IMR-90 (cell line): Measurements from ENCODE around the gene MTHFSD. TPM values are rescaled to one million over a fixed set of nuclear protein-coding genes. Genes with fewer than 3 reads are reported as not detected.

Experiments used
- ATAC-seq: fragments of 200-7000 bp; cut with Tn5 transposase; 2 replicates; pipeline ENCODE4 v1.9.1; 2020; ENCODE audit warnings: low read depth, mild to moderate bottlenecking, moderate library complexity
- BruUV-seq: library from RNA; stranded (reverse); fragments of 400-500 nt; replicated peaks from 2 replicates; lab custom pipeline; 2021; lab: Mats Ljungman, UMichigan
- CTCF ChIA-PET: fragments of 300-600 bp; formaldehyde crosslinking; extraction: SDS; loops from one replicate; lab custom pipeline; 2021; ENCODE audit warnings: antibody characterized with exemption; lab: Yijun Ruan, JAX
- POLR2A ChIA-PET: fragments of 300-600 bp; sonication (Branson Sonifier 250); formaldehyde crosslinking; loops from one replicate; lab custom pipeline; 2022; ENCODE audit warnings: antibody characterized with exemption; ENCODE audit not compliant: unreplicated experiment; lab: Charles Lee
- DNase-seq: peaks from one replicate; pipeline ENCODE4 v3.0.0; 2013
- H2AFZ ChIP-seq: replicated peaks from 2 replicates; pipeline ENCODE3; 2013; ENCODE audit warnings: low read length, mild to moderate bottlenecking; ENCODE audit not compliant: poor library complexity
- H2AK5ac ChIP-seq: 2 replicates; pipeline ENCODE4 v1.6.1; 2013; ENCODE audit warnings: low read depth, low read length, inconsistent platforms
- H2AK9ac ChIP-seq: replicated peaks from 2 replicates; pipeline ENCODE3; 2013; ENCODE audit warnings: mild to moderate bottlenecking, low read depth, low read length, moderate library complexity; ENCODE audit not compliant: poor library complexity
- H2BK120ac ChIP-seq: 2 replicates; pipeline ENCODE4 v1.6.1; 2013; ENCODE audit warnings: low read depth, low read length, inconsistent platforms
- H2BK15ac ChIP-seq: 3 replicates; pipeline ENCODE4 v1.6.1; 2013; ENCODE audit warnings: low read depth, low read length, inconsistent platforms
- H2BK20ac ChIP-seq: 2 replicates; pipeline ENCODE4 v1.6.1; 2013; ENCODE audit warnings: low read depth, mild to moderate bottlenecking, inconsistent platforms, low read length, moderate library complexity
- H2BK5ac ChIP-seq: 2 replicates; pipeline ENCODE4 v1.6.1; 2013; ENCODE audit warnings: mild to moderate bottlenecking, low read depth, low read length, inconsistent platforms; ENCODE audit not compliant: poor library complexity, severe bottlenecking
- H3K14ac ChIP-seq: replicated peaks from 2 replicates; pipeline ENCODE4 v1.6.1; 2013; ENCODE audit warnings: low read depth, low read length, inconsistent platforms
- H3K18ac ChIP-seq: 2 replicates; pipeline ENCODE4 v1.6.1; 2013; ENCODE audit warnings: low read depth, low read length, control low read depth
- H3K23ac ChIP-seq: 2 replicates; pipeline ENCODE4 v1.6.1; 2013; ENCODE audit warnings: low read depth, low read length, inconsistent platforms
- H3K27ac ChIP-seq: 2 replicates; pipeline ENCODE4 v1.5.1; 2013; ENCODE audit warnings: mild to moderate bottlenecking, control low read depth, low read length; ENCODE audit not compliant: insufficient read depth
- H3K27me3 ChIP-seq: 2 replicates; pipeline ENCODE4 v1.6.1; 2013; ENCODE audit warnings: low read length; ENCODE audit not compliant: control insufficient read depth, insufficient read depth
- H3K36me3 ChIP-seq: 2 replicates; pipeline ENCODE4 v1.6.1; 2013; ENCODE audit warnings: low read length, mixed read lengths; ENCODE audit not compliant: control insufficient read depth, insufficient read depth
- H3K4ac ChIP-seq: 2 replicates; pipeline ENCODE4 v1.6.1; 2013; ENCODE audit warnings: low read depth, low read length, inconsistent platforms
- H3K4me1 ChIP-seq: 2 replicates; pipeline ENCODE4 v1.6.1; 2013; ENCODE audit warnings: low read length, mixed read lengths; ENCODE audit not compliant: control insufficient read depth, insufficient read depth
- H3K4me2 ChIP-seq: 2 replicates; pipeline ENCODE4 v1.6.1; 2013; ENCODE audit warnings: low read depth, mild to moderate bottlenecking, control low read depth, low read length, moderate library complexity
- H3K4me3 ChIP-seq: 2 replicates; pipeline ENCODE4 v1.5.1; 2013; ENCODE audit warnings: low read depth, mild to moderate bottlenecking, control low read depth, low read length, moderate library complexity; ENCODE audit not compliant: insufficient read depth
- H3K56ac ChIP-seq: 2 replicates; pipeline ENCODE4 v1.6.1; 2013; ENCODE audit warnings: low read length, inconsistent platforms; ENCODE audit not compliant: insufficient read depth; ENCODE audit errors: extremely low read depth
- H3K79me1 ChIP-seq, 2 experiments: 2 replicates each; pipeline ENCODE4 v1.6.1; 2013; ENCODE audit warnings: low read length in 2 of 2, inconsistent platforms in 1 of 2, low read depth in 1 of 2
- H3K9ac ChIP-seq: 2 replicates; pipeline ENCODE4 v1.6.1; 2013; ENCODE audit warnings: low read depth, low read length, control low read depth
- H3K9me1 ChIP-seq: 2 replicates; pipeline ENCODE4 v1.6.1; 2013; ENCODE audit warnings: low read length, inconsistent platforms; ENCODE audit not compliant: insufficient read depth
- H3K9me3 ChIP-seq: 2 replicates; pipeline ENCODE4 v1.6.1; 2013; ENCODE audit warnings: low read length; ENCODE audit not compliant: control insufficient read depth, insufficient read depth
- H4K20me1 ChIP-seq: 2 replicates; pipeline ENCODE4 v1.6.1; 2013; ENCODE audit warnings: low read length, inconsistent platforms; ENCODE audit not compliant: insufficient read depth
- H4K5ac ChIP-seq: 2 replicates; pipeline ENCODE4 v1.6.1; 2013; ENCODE audit warnings: mild to moderate bottlenecking, low read depth, low read length, control low read depth
- H4K8ac ChIP-seq, 2 experiments: 2 replicates each; pipeline ENCODE4 v1.6.1; 2013; ENCODE audit warnings: low read depth in 2 of 2, low read length in 2 of 2, control low read depth in 1 of 2, inconsistent platforms in 1 of 2
- H4K91ac ChIP-seq: 2 replicates; pipeline ENCODE4 v1.6.1; 2013; ENCODE audit warnings: low read depth, low read length, inconsistent platforms; ENCODE audit not compliant: insufficient read depth
- ELK1 ChIP-seq: fragments of 150-350 bp; IDR thresholded peaks from 2 replicates; pipeline ENCODE4 v1.6.1; 2016; ENCODE audit warnings: low read depth, mild to moderate bottlenecking, low read length, moderate library complexity, borderline replicate concordance
- MAFK ChIP-seq: IDR thresholded peaks from 2 replicates; pipeline ENCODE4 v1.6.1; 2012; ENCODE audit warnings: low read depth, low read length, improper control_type of control experiment
- POLR2A ChIP-seq: IDR thresholded peaks from 2 replicates; pipeline ENCODE4 v1.6.1; 2012; ENCODE audit warnings: mild to moderate bottlenecking, low read depth, low read length
- RFX5 ChIP-seq: IDR thresholded peaks from 2 replicates; pipeline ENCODE4 v1.8.0; 2012; ENCODE audit warnings: low read depth, mild to moderate bottlenecking, low read length, moderate library complexity
- WGBS, 2 experiments: methylation state at CpG; one replicate each; pipeline versions ENCODE4 v1.1.5 to v1.1.7; 2013; ENCODE audit warnings: missing lambda C conversion rate in 2 of 2; ENCODE audit not compliant: insufficient read length in 1 of 2; ENCODE audit errors: extremely low coverage in 2 of 2; 5-methylcytosine and 5-hydroxymethylcytosine counted together
- dilution Hi-C: fragments of 300-500 bp; cut with HindIII; formaldehyde crosslinking; loops from one replicate; pipeline ENCODE4 v1.14.3; 2018; ENCODE audit warnings: low sequenced_read_pairs; ENCODE audit not compliant: unreplicated experiment
- in situ Hi-C: fragments of 300-500 bp; cut with MboI; formaldehyde crosslinking; loops from 3 replicates; pipeline ENCODE4 v1.14.3; 2019; ENCODE audit warnings: low sequenced_read_pairs, inconsistent platforms, mixed read lengths
- intact Hi-C: fragments of 100-400 bp; cut with micrococcal nuclease; formaldehyde crosslinking; loops from 2 replicates; pipeline ENCODE4 v1.10.0; 2022
- polyA plus RNA-seq, 3 experiments: library from polyadenylated mRNA; depleted of rRNA; stranded (reverse); fragments of >200 nt; gene quantifications; 2 replicates each; pipeline ENCODE4 v1.2.3, GENCODE V29; 2012; ENCODE audit warnings: low replicate concordance in 1 of 3
- total RNA-seq: library from RNA; depleted of rRNA; stranded (reverse); fragments of >200 nt; gene quantifications from 2 replicates; pipeline ENCODE4 v1.2.3, GENCODE V29; 2012
- TF ChIP-seq, protein P1 (sequence below): fragments of 150-350 bp; IDR thresholded peaks from 2 replicates; pipeline ENCODE4 v1.6.1; 2017; ENCODE audit warnings: mild to moderate bottlenecking, antibody characterized with exemption, low read length, low read depth

MTHFSD gene
- total and polyA plus RNA-seq, 2 of the 4 experiments (the other 2 are of a cell fraction) = 8.2 to 16.8 TPM

DNA sequence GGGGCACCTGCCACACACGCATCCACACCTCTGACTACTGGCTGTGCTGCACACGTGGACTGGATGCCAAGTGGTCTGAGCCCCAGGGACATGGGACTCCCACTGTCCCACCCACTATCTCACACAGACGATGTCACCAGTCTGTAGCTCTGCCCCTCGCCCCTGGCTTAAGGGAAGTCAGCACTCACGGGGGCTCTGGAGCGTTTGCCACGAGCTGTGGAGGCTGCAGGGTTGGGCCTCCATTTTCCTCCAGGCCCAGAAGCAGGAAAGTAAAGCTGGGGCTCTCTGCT, 22.6 kb downstream of the MTHFSD start:
- no TSS peak for BruUV-seq
- Histone ChIP-seq H4K8ac (no peak overlapping the region), H3K9me3 (no peaks in the 10 kb centered on the region), H3K9me1 (no peaks in the 10 kb centered on the region), H3K18ac (no peak overlapping the region), H2BK20ac (no peak overlapping the region), H3K56ac (no peak overlapping the region), H4K20me1 (no peaks in the 10 kb centered on the region), H3K4me3 (no peak overlapping the region), H3K36me3 (peaks cover 6% of the 10 kb centered on the region), H4K5ac (no peak overlapping the region), H2AK5ac (no peak overlapping the region), H4K91ac (no peak overlapping the region), H3K23ac (no peak overlapping the region), H3K27ac (no peak overlapping the region), H2AK9ac (no peak overlapping the region), H2BK15ac (no peak overlapping the region), H3K9ac (no peak overlapping the region), H2AFZ (no peak overlapping the region), H2BK5ac (no peak overlapping the region), H3K4me2 (no peak overlapping the region), H3K14ac (no peak overlapping the region), H3K79me1 (no peaks in the 10 kb centered on the region), H3K27me3 (no peaks in the 10 kb centered on the region), H3K4me1 (no peaks in the 10 kb centered on the region), H2BK120ac (no peak overlapping the region), H3K4ac (no peak overlapping the region)
- in situ Hi-C loops (no loop called here), dilution Hi-C loops (no loop called here), intact Hi-C loops (no loop called here)
- POLR2A ChIA-PET = no interaction called here
- 100% methylated on average over 2 of the region's 7 CpGs; no CpG with 5 or more reads in 1 of the 2 experiments for WGBS, 2 experiments
- DNase-seq (no peak), ATAC-seq (no peak)
- CTCF ChIA-PET = no interaction called here
- TF ChIP-seq, protein P1, sequence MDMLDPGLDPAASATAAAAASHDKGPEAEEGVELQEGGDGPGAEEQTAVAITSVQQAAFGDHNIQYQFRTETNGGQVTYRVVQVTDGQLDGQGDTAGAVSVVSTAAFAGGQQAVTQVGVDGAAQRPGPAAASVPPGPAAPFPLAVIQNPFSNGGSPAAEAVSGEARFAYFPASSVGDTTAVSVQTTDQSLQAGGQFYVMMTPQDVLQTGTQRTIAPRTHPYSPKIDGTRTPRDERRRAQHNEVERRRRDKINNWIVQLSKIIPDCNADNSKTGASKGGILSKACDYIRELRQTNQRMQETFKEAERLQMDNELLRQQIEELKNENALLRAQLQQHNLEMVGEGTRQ = no peak
- TF ChIP-seq RFX5 = no peak
- no peak for TF ChIP-seq MAFK
- no peak for TF ChIP-seq POLR2A
- no peak for TF ChIP-seq ELK1
